Stimulated activated CD8-positive, alpha-beta memory T cell treated with anti-CD3 and anti-CD28 coated beads, Interleukin-4, amount 100 ng/mL, for 48 hours (primary cell): ENCODE data around the gene CCDC158.
A peak's percentile ranks its signal among the peaks of the same experiment; 100 is the strongest.
"Not testable (repeated sequence)": the region's sequence is repeated elsewhere in the genome, so short reads cannot be mapped to it uniquely, and the experiment has no call there.

Experiments
- DNase-seq: peaks from one replicate; pipeline ENCODE4 v3.0.0-alpha.2; 2020

Gene CCDC158

GRCh38 chr4:76363556-76364290 is 57.2 kb downstream of the CCDC158 start:
- DNase-seq: no peak

DNA sequence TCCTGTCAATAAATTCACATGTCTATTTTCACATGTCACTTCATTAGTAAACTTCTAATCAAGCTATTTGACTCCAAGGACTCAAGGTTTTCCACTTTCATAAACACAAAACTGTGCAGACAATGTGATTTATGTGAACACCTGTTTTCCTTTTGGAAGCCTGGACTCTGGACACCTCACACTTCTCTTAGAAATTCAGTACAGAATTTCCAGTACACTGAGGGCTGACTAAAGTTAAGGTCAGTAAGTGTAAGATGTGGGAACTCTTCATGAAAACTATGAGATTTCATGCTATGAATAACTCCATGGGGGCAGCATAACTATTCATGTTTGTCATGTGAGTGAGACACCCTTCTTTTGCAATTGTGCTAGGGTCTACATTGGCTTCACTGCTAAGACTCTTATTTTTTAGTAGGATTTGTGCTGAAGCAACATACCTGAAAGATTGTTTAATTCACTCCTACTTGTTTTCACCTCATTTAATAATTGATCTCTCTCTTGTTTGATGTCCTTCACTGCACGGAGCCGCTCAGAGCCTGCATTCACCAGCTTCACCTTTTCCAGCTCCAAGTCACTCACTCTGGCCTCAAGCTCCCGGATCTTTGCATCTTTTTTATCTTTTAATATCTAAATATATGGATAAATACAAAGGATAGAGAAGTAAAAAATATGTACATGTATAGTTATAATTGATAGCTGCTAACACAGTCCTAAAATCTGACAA is 59.1 kb downstream of the CCDC158 start:
- DNase-seq: no peak

- DNase-seq: not testable (repeated sequence)
Observed at GRCh38 chr4:76359881-76360466, 61.0 kb downstream of the CCDC158 start.

GRCh38 chr4:76357981-76358380 is 63.0 kb downstream of the CCDC158 start:
- no peak for DNase-seq

DNA sequence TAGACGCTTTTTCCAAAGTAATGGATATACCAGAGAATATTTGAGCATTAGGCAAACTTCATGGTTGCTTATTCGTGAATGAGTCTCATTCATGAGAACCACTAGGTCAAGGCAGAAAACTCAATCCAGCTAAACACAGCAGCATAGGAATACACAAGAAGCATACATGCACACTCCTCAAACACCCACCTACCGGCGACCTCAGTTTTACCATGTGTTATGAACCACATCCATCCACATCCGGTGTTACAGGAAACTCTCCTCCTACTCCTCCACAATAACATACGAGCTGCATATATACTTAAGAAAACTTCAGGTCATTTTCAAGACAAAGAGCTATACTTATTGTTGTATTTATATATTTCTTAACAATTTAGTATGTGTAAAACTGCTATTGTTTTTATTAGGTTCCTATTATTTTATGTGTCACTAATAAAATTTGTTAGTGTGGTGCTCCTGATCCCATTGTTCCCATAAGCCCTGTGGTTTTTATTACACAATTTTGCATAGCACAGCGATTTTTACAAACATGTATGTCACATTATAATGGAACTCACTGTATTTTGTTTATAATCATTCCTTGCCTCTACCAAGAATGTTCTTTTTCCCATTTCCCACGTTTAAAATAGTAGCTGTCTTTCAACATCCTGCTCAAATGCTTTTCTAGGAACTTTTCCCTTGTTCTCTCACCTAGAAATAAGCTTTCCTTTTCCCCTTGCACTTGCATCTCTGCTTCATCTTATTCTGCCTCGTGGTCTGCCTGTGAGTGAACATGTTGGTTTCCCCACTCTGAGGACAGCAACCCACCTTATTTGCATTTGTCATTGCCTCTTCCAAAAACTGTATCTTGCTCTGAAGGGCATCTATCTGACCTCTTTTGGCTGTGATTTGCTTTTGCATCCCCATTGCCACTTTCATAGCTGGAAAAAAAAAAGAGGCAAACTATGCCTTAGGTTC is 66.1 kb downstream of the CCDC158 start:
- peak; percentile 30 for DNase-seq

DNA sequence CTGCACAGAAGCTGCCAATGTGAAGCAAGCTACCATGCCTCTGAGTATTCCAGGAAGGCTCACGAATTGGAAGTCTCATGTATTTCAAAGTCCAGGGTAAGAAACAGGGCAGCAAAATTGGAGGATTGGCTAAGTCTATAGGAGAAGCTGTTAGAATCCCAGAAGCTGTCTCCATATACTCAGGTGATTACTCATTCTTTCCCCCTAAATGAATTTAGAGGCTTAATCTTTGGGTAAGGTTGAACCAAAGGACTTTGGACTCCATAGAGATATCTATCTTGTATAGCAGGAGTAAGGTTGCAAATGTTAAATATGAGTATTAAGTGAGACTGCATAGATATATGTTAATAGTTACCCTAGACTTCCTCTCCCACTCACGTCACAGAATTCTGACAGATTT is 78.1 kb downstream of the CCDC158 start:
- DNase-seq: no peak

DNA sequence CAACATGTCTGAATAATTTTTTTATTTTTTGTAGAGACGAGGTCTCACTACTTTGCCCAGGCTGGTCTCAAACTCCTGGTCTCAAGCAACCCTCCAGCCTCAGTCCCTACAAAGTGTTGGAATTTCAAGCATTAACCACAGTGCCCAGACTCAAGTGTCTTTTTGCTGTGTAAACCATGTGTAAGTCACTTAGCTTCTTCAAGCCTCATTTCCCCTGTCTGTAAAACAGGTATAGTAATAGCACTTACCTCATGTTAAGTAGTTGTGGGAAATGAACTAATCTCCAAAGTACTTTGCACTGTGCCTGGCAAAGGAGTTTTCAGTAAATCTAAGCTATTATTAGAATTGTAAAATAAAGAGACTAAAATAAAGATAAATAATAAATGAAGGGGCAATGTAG is 78.8 kb downstream of the CCDC158 start:
- no peak for DNase-seq

DNA sequence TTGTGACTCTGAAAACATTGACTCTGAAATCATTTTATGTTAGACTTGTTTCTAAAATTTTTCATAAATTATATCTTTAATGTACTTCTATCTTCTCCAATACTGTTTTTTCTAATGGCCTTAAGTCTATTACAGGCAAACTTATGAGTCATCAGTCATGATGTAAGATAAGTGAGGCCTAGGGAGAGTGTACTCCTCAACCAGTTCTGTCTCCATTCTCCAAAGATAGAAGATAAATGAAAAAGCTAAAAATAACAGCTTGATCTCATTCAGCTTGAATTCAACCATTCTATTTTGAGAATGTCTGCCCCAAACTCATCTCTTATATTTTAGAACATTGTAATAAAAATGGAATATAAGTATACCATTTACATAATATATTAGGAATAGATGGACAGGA is 79.9 kb downstream of the CCDC158 start:
- no peak for DNase-seq

GRCh38 chr4:76339364-76339763 is 81.6 kb downstream of the CCDC158 start:
- DNase-seq: no peak

GRCh38 chr4:76334885-76335284 is 86.1 kb downstream of the CCDC158 start:
- no peak for DNase-seq

DNA sequence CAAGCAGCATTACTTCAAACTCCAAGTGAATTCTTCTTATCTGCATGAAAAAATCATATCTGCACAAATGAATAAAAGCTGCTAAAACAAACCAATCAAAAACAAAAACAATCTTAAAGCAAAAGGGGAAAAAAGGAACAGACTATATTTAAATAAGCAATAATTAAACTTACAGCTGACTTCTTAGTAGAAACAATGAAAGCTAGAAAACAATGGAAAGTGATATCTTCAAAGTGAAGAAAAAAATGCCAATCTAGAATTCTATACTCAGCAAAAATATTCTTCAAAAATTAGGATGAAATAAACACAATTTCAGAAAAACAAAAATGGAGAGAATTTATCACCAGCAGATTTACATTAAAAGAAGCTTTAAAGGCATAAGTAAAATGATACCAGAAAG is 94.4 kb downstream of the CCDC158 start:
- no peak for DNase-seq

- DNase-seq: no peak
Observed at GRCh38 chr4:76325072-76325471, 95.9 kb downstream of the CCDC158 start.

DNA sequence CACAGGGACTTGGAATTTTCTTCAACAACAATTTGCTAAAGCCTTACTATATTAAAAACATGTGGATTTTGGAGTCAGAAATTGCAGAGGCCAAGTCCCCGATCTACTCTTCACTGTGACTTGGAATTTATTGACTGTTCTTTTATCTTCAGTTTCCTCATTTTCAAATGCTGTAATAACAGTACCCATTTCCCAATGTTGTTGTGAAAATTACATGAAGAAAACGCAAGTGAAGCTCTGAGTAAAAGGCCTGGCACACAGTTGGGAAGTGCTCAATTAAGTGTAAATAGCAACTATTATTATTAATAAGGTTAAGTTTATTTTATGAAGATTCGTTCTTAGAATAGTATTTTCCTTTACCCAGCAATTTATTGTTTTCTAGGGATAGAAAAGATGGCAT is 98.7 kb downstream of the CCDC158 start:
- no peak for DNase-seq

DNA sequence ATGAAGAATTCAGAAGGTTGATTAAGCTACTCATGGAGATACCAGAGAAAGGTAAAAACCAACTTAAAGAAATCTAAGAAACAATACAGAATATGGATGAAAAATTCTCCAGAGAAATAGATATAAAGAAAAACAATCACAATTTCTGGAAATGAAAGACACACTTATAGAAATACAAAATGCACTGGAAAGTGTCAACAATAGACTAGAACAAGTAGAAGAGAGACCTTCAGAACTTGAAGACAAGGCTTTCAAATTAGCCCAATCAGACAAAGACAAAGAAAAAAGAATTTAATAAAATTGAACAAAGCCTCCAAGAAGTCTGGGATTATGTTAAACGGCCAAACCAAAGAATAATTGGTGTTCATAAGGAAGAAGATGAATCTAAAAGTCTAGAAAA is 104.8 kb downstream of the CCDC158 start:
- DNase-seq: no peak

- no peak for DNase-seq
Observed at GRCh38 chr4:76315267-76315918, 105.5 kb downstream of the CCDC158 start.

DNA sequence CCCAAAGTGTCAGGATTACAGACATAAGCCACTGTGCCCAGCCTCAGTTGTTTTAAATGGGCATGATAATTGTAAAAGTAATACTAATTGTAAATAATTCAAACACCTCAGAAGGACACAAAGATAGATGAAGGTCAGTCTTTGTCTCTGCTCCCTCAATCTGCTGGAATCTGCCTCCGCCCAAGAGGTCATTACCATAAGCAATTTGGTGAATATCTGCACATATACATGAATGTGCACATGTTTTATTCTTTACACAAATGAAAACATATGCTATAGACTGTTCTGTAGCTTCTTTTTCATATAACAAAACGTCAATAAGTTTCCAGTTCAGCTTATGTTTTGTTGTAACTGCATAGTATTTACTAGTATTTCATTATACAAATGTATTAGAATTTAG is 107.4 kb downstream of the CCDC158 start:
- no peak for DNase-seq

- no peak for DNase-seq
Observed at GRCh38 chr4:76312457-76312856, 108.5 kb downstream of the CCDC158 start.

- no peak for DNase-seq
Observed at GRCh38 chr4:76311896-76312331, 109.0 kb downstream of the CCDC158 start.

- no peak for DNase-seq
Observed at GRCh38 chr4:76310683-76311082, 110.3 kb downstream of the CCDC158 start.

GRCh38 chr4:76309939-76310550 is 110.9 kb downstream of the CCDC158 start:
- DNase-seq: no peak

- DNase-seq: no peak
Observed at GRCh38 chr4:76308548-76308947, 112.4 kb downstream of the CCDC158 start.

GRCh38 chr4:76307660-76308014 is 113.3 kb downstream of the CCDC158 start:
- DNase-seq: no peak
